Measurements from ENCODE around the gene MLLT3.

DNA sequence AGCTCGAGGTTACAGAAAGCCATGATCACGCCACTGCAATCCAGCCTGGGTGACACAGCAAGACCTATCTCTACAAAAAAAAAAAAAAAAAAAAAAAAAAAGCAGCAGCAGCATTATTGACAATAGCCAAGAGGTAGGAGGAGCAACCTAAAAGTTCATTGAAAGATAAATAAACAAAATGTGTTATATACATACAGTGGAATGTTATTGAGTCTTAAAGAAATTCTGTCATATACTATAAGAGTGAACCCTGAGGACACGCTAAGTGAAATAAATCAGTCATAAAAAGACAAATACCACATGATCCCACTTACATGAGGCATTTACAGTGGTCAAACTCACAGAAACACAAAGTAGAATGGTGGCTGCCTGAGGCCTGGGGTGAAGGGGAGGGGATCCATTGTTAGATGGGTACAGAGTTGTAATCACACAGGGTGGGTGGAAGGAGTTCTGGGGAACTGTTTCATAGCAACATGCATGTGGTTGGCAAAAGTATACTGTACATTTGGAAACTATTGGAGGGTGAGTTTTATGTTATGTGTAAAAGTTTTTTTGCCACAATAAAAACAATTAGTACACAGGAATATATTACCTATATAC lies 77.2 kb downstream of the MLLT3 start:
- TF ChIP-seq, protein P1, sequence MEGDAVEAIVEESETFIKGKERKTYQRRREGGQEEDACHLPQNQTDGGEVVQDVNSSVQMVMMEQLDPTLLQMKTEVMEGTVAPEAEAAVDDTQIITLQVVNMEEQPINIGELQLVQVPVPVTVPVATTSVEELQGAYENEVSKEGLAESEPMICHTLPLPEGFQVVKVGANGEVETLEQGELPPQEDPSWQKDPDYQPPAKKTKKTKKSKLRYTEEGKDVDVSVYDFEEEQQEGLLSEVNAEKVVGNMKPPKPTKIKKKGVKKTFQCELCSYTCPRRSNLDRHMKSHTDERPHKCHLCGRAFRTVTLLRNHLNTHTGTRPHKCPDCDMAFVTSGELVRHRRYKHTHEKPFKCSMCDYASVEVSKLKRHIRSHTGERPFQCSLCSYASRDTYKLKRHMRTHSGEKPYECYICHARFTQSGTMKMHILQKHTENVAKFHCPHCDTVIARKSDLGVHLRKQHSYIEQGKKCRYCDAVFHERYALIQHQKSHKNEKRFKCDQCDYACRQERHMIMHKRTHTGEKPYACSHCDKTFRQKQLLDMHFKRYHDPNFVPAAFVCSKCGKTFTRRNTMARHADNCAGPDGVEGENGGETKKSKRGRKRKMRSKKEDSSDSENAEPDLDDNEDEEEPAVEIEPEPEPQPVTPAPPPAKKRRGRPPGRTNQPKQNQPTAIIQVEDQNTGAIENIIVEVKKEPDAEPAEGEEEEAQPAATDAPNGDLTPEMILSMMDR (IDR thresholded peaks at IDR 0.05; ENCODE audit: low read length): no peak
- no peak for TF ChIP-seq EZH2phosphoT487 (IDR thresholded peaks at IDR 0.05; ENCODE audit: low read length)

All from MM.1S (cell line).